ENCODE measurements around the gene S100A12.

The S100A12 gene

GRCh38 chr1:153402226-153402625 is 26.8 kb upstream of the S100A12 start:
- no peak overlapping the region for H3K4me3 ChIP-seq (ENCODE audit: low read length)
- no peaks in the 10 kb centered on the region for H3K9me2 ChIP-seq (replicated peaks; ENCODE audit: control insufficient read depth, low read length)
- no peaks in the 10 kb centered on the region for H3K27me3 ChIP-seq (ENCODE audit: control insufficient read depth, low read length)
- H3K4me1 ChIP-seq (ENCODE audit: control insufficient read depth, low read length) = no peaks in the 10 kb centered on the region
- H3K9me3 ChIP-seq (ENCODE audit: control insufficient read depth, insufficient read depth, low read length) = no peaks in the 10 kb centered on the region
- no peaks in the 10 kb centered on the region for H3K79me2 ChIP-seq (ENCODE audit: control insufficient read depth, low read length)
- no peaks in the 10 kb centered on the region for H3K36me3 ChIP-seq (ENCODE audit: control insufficient read depth, low read length)
- H3K4me2 ChIP-seq (ENCODE audit: low read length) = no peak overlapping the region
- H3F3A ChIP-seq (ENCODE audit: control insufficient read depth, insufficient read depth) = no peaks in the 10 kb centered on the region
- no peak overlapping the region for H3K27ac ChIP-seq (ENCODE audit: low read depth, low read length)
- no peaks in the 10 kb centered on the region for H4K20me1 ChIP-seq (ENCODE audit: control insufficient read depth, insufficient read depth, low read depth, low read length)
- TF ChIP-seq CTCF (IDR thresholded peaks at IDR 0.05; ENCODE audit: low read depth, low read length, poor library complexity, severe bottlenecking) (no peak), EZH2phosphoT487 (IDR thresholded peaks at IDR 0.05; ENCODE audit: borderline replicate concordance, low read length) (no peak)

- H3K27me3 ChIP-seq (ENCODE audit: control insufficient read depth, low read length) = no peaks in the 10 kb centered on the region
- no peaks in the 10 kb centered on the region for H3F3A ChIP-seq (ENCODE audit: control insufficient read depth, insufficient read depth)
- H3K9me2 ChIP-seq (replicated peaks; ENCODE audit: control insufficient read depth, low read length) = no peaks in the 10 kb centered on the region
- H3K4me1 ChIP-seq (ENCODE audit: control insufficient read depth, low read length) = no peaks in the 10 kb centered on the region
- no peaks in the 10 kb centered on the region for H3K9me3 ChIP-seq (ENCODE audit: control insufficient read depth, insufficient read depth, low read length)
- H4K20me1 ChIP-seq (ENCODE audit: control insufficient read depth, insufficient read depth, low read depth, low read length) = no peaks in the 10 kb centered on the region
- H3K79me2 ChIP-seq (ENCODE audit: control insufficient read depth, low read length) = no peaks in the 10 kb centered on the region
- no peaks in the 10 kb centered on the region for H3K36me3 ChIP-seq (ENCODE audit: control insufficient read depth, low read length)
- H3K4me2 ChIP-seq (ENCODE audit: low read length) = no peak overlapping the region
- TF ChIP-seq EZH2phosphoT487 (IDR thresholded peaks at IDR 0.05; ENCODE audit: borderline replicate concordance, low read length) (no peak), CTCF (IDR thresholded peaks at IDR 0.05; ENCODE audit: low read depth, low read length, poor library complexity, severe bottlenecking) (no peak)
- H3K27ac ChIP-seq (ENCODE audit: low read depth, low read length) = no peak overlapping the region
- no peak overlapping the region for H3K4me3 ChIP-seq (ENCODE audit: low read length)
Measured at GRCh38 chr1:153401461-153401860, 26.0 kb upstream of the S100A12 start.

- no peaks in the 10 kb centered on the region for H3K27me3 ChIP-seq (ENCODE audit: control insufficient read depth, low read length)
Measured at GRCh38 chr1:153400244-153400643, 24.8 kb upstream of the S100A12 start.

More at GRCh38 chr1:153400244-153400643, 24.8 kb upstream of the S100A12 start:
- no peak overlapping the region for H3K4me2 ChIP-seq (ENCODE audit: low read length)
- H3K79me2 ChIP-seq (ENCODE audit: control insufficient read depth, low read length) = no peaks in the 10 kb centered on the region
- H3K36me3 ChIP-seq (ENCODE audit: control insufficient read depth, low read length) = no peaks in the 10 kb centered on the region
- no peaks in the 10 kb centered on the region for H4K20me1 ChIP-seq (ENCODE audit: control insufficient read depth, insufficient read depth, low read depth, low read length)
- H3K27ac ChIP-seq (ENCODE audit: low read depth, low read length) = no peak overlapping the region
- H3K9me3 ChIP-seq (ENCODE audit: control insufficient read depth, insufficient read depth, low read length) = no peaks in the 10 kb centered on the region
- no peak overlapping the region for H3K4me3 ChIP-seq (ENCODE audit: low read length)
- no peaks in the 10 kb centered on the region for H3F3A ChIP-seq (ENCODE audit: control insufficient read depth, insufficient read depth)
- no peaks in the 10 kb centered on the region for H3K9me2 ChIP-seq (replicated peaks; ENCODE audit: control insufficient read depth, low read length)
- TF ChIP-seq CTCF (IDR thresholded peaks at IDR 0.05; ENCODE audit: low read depth, low read length, poor library complexity, severe bottlenecking) (no peak), EZH2phosphoT487 (IDR thresholded peaks at IDR 0.05; ENCODE audit: borderline replicate concordance, low read length) (no peak)
- H3K4me1 ChIP-seq (ENCODE audit: control insufficient read depth, low read length) = no peaks in the 10 kb centered on the region
